GM21723 (cell line): ENCODE data around the gene JAZF1.

ENCODE experiments used
- ATAC-seq: cut with Tn5 transposase; IDR thresholded peaks from one replicate; pipeline ENCODE4 v1.9.1; 2021; ENCODE audit warnings: mild to moderate bottlenecking, moderate library complexity; ENCODE audit not compliant: unreplicated experiment

The JAZF1 gene

DNA sequence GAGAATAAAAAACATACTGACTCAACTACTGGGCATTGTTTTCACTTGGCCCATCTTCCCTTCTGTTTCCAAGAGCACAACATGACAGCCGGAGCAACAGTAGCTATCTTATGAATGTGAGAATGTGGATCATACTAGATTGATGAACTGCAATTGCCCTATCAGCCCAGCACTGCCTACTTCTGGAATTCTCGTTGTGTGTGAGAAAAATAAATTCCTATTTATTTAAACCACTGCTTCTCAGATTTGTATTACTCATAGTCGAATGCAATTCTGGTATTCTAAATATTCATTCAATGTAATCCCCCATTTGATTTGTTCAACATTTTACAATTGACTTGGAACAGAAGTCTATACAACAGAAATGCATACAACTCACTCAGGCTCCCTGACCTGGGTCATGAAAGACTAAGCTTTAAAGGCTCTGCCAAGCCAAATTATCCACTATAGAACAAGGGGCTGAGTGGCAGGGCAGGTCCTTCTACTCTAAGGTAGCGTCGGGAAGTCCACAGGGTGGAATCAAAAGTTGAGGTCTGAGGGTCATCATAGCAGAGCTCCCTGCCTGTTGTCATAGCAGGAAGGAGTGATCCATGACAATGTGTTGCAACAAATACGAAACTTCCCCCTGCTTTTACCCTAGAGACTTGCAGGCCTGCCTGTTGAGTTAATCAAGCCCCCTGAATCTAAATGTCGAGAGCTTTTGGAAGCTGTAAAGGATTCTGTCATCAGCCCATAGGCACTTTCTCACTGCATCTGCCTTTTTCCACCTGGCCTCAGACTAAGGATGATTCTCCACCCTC is 12.4 kb upstream of the JAZF1 start:
- no peak for ATAC-seq

DNA sequence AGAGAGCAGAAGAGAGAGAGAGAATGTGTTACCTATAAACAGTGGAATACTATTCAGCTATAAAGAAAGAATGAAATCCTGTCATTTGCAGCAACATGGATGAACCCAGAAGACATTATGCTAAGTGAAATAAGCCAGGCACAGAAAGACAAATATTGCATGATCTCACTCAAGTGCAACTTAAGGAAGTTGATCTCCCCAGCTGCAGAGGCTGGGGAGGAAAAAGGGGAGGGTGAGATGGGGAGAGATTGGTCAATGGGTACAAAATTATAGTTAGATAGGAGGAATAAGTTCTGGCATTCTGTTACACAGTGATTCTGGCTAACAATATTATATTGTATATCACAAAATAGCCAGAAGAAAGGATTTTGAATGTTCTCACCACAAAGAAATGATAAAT is 11.2 kb upstream of the JAZF1 start:
- ATAC-seq = no peak

DNA sequence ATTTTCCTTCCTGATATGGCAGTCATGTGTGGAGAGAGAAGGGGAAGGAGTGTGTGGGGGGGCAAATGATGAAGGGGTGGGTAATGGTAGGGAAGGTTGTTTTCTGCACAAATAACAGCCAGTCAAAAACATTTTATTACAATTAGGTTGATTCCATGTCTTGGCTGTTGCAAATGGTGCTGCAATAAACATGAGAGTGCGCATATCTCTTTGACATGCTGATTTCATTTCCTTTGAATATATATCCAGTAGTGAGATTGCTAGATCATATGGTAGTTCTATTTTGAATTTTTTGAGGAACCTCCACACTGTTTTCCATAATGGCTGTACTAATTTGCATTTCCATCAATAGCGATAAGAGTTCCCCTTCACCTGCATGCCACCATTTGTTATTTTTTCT is 10.6 kb upstream of the JAZF1 start:
- ATAC-seq = no peak

DNA sequence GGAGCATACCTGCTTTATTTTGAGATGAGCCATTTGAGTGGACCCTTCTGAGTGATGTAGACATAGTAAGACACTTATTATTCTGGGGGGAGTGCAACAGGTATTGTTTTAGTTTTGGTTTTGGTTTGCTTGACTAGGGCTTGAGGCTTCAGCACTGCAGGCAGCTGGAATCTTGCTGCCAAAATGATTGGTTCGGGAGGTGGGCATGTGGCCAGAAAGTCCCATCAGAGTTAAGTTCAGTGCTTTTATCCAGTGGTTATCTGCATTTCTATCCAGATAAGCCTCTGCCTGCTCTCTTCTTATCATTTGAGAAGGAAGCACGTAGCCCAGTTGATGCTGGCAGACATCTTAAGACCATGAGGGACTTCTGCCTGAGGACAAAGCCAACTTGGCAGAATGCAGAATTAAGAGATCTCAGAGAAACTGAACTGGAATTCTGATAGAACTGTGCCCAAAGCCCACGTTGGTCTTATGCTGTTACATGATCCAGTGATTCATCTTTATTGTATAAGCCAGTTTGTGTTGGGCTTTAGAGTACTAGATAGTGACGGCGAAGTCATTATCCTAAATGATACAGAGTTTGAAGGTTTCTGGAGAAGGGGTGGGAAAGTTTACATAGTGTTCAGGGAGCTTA is 9.6 kb upstream of the JAZF1 start:
- ATAC-seq = no peak

DNA sequence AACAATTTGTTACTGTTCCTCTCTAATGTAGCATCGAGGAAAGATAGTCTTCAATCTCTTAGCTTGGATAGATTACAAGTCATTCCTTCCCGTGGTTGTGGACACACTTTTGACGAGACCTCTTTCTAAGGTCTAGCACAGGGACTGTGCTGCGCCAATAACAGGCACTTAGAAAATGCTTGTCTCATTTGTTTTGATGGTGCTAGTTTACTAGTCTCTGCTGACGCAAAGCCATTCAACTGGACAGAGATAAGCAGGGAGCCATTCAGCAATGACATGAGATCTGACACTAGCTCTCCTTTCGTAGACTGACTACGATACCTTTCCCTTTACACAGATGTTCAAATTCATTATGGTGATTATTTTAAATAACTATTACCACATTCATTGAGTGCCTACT is 6.4 kb upstream of the JAZF1 start:
- no peak for ATAC-seq

DNA sequence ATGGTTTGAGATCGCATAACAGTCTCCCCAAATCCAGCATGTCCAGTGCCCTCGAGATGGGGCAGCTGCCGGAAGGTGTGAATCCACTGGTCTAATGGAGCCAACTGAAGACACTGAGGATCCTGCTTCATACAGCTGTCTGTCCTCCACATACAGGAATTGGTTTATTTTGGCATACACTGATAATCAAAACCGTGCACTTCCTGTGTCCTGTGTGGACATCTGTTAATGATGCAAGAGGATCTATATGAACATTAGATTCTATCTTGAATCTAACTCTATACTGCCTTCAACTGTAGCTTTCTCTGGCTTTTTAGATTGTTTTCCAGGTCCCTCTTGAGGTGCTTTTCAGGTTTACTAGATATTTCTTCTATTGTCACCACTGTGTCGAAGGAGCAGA is 3.0 kb upstream of the JAZF1 start:
- no peak for ATAC-seq

DNA sequence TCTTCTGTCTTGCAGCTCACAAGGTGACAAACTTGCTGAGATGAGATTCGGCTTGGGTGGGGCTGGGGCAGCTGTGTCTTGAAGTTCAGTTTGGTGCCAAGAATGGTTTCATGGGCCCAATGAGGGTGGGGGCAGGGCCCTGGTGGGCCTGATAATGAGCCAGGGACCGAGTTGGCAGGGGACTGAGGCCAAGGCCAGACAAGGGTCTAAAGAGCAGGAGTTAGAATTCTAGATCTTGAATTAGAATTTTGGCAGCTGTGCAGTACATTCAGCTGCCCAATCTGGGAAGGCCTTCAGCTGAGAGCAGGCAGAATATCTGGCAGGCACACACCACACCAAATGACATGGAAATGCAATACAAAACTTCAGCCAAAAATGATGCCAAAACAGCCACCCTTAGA is 1.5 kb upstream of the JAZF1 start:
- no peak for ATAC-seq

DNA sequence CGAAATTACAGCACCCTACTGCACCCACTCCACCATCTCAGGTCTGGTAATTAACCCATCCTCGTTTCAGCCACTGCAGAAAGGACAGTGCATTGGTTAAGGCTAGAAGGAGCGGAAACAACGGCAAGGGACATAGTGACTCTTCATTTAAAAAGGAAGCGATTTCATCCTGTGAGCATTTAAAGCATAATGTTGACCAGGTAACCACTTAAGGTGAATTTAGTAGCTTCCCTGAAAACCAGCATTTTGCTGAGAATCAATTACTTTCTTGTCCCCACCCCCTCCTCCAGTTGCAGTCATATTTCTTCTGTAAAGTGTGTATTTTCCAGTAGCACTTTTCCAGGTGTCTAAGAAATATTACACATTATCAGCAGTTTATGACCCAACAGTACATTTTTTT is 821 bp upstream of the JAZF1 start:
- ATAC-seq = no peak

DNA sequence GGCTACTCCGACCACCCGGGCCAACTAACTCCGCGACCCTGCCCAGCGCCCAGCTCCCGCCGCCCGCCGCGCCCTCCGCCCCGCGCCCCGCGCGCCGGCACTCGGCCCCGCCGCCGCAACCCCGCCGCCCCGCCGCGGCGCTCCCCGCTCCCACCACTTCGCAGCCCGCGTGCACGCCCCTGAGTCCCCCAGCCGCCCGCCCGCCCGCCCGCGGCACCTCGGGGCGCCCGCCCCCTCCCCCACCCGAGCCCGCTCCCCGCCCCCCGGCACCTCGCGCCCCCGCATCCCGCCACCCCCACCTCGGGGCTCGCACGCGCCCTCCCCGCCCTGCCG is 598 bp downstream of the JAZF1 start:
- ATAC-seq = no peak

DNA sequence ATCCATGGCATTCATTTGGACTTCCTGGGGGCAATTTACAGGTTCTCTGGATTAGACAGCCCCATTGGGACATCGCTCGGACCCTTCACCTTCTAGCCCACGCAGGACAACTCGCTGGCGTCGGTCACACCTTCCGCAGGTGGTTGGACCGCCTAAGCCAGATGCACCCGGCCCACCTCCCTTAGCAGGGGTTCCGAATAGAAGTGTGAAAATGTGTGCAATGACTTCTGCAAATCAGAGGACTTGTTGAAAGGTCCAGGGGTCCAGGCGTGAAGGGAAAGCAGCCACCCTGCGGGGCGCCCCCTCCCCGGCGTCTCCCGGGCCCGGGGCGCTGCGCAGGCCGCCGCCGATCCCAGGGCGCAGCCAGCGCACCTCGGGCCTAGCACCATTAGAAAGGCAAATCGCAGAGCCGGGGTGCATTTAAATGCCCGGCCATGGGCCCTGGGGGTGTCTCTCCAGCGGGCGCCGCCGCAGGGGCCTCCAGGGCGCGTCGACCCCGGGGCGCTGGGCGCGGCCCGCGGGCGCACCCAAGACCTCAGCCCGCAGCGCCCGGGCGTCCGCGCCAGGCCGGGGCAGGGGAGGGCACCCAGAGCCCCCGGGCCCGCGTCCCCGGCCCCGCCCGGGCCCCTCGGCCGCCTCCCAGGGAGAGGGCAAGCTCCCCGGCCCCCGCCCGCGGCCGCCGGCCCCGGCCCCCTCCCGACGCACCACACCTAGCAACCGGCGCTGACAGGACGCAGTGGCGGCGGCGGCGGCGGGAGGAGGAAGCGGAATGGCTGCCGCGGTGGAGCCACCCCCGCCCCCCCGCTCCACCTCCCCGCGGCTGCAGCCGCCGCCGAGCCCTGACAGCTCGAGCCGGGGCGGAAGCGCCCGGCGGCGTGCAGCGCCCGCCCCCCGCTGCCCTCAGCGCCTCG is 1.2 kb downstream of the JAZF1 start:
- peak; percentile 84 for ATAC-seq

DNA sequence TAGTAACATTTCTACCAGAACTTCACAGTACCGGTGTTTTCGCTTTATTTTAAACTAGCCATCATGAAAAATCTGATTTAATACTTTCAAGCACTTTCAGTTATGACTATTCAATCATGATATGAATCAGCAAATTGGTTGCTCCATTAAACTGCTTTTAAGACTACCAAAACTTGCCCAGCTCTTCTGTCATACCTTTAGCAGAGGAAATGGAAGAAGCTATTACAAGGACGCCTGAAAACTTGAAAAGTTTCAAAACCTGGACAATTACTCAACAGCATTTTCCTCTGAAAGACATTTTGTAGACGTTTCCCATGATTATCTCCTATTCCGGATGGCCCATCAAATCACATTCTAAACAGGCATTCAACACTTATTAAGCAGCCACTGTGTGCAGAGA is 2.0 kb downstream of the JAZF1 start:
- ATAC-seq = no peak

DNA sequence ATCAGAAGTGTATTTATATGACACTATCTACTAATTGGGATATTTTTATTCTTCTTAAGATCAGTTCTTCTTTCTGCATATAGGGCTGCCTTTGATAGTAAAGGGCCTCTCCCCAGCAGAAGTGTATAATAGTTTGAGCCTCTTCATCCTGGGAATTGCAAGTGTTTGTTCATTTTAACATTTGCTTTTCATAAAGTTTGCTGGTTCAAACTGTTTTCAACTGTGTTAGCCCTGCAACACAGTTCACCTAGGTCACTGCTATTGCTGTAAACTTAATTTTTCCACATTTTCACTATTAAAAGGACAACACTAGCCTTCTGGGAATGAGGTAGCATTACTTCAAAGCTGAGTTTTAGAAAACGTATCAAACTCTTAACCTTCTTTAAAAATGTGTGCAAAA is 2.8 kb downstream of the JAZF1 start:
- no peak for ATAC-seq

DNA sequence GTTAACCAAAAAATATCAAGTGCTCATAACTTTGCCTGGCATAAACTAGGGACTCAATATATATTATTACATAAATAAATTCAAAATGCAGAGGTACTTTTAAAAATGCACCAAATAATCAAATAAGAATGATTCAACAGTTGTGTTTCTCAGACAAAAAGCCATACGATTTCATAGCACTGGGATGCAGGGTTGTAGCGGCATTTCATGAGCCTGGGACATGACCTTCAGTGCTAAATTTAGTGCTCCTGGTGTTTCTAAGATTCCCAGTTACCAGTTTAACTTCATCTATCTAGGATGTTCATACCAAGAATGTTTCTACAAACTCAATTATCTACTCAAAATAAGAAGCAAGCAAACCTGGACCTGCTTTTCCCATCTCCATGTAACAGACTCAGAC is 4.0 kb downstream of the JAZF1 start:
- ATAC-seq = no peak

DNA sequence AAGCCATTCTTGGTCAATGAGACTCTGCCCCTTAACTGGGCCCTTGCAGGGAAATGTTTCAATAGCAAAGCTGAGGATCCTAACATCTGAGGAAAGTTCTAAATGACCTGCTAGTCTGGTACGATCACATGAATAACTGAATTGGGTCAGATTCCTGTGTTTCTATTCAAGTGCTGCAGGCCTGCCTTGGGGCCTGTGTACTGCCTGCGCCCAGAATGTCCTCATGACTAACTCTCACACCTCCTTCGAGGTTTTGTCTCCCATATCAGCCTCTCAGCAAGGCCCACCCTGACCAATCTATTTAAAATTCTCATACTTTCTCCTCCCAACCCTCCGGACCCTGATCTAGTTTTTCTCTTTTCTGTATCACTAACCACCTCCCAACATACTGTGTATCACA is 4.4 kb downstream of the JAZF1 start:
- ATAC-seq = no peak

DNA sequence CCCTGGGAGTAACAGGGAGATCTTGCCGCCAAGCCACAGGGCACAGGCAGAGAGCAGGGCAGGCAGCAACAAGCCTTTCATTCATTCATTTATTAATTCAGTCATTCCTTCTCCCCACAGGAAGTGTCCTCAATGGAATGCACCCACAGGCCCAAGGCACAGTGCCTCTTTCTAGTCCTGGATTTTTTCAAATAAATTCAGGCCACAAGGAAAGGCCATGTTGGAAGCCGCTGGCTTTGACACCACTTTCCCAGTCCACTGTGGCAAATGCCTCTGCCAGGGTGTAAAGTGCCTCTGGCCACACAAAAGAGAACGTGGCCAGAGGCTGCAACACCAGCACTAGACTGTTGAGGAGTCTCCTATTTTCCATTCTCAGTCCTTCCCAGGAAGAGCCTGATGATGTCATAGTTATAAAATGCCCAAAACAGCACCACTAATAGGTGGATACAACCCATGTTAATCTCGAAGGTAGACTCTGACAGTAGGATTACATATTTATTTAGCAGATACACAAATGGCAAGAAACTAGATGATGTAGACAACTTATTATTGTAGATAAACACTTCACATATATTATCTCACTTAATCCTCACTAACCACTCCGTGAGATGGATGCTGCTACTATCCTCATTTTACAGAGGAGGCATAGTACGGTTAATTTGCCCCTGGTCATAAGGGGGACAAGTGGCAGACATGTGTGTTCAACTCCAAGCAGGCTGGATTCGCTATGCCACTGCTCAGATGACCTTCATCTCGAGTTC is 5.5 kb downstream of the JAZF1 start:
- no peak for ATAC-seq

DNA sequence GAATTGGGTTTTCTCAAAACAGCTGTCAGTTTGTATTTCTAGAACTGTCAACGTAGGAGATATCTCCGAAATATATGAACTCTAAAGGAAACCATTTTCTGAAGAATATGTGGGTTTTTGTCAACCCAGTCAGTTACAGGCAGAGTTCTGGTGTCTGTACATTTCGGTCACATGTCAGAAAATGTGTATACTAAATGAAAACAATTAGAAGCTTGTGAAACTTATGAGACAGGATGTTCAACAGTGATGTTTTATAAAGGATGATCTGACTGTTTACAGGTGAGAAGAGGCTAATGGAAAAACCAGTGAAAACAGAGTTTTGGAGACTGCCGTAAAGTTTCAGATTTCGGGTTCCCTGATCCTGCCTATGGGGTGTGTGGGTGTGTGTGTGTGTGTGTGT is 6.2 kb downstream of the JAZF1 start:
- ATAC-seq = no peak

DNA sequence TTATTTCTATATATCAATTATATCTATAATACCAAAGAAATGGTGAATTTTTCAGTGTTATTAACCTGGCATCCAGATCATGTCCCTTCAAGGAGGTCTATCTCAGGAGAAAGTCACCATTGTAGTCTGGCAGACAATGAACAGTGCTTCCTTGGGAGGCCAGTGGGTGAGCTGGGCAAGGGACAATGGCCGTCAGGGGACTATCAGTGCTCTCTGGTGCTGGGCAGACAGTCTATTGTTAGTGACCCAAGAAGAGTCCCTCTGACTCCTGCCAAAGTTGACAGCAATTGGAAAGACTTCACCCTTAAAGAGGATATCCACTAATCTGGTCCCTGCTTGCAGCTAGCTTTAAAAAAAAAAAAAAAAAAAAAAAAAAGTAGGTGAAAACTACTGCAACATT is 7.1 kb downstream of the JAZF1 start:
- ATAC-seq = no peak

DNA sequence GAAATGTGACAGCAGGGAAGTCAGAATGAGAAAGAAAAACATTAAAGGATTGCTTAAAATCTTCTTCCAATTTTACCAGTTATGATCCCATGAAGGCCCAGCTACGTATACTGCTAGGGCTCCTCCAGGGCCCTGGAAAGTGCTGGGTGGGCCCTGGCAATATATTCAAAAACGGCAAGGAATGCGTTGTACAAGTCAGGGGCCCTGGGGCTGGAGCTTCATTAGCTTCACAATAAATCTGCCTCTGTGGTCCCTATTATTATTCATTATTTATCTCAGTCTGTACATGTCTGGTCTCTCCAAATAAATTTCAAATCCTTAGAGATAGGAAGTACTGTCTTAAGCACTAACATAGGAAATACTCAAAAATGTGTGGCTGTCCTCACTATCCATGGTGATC is 7.6 kb downstream of the JAZF1 start:
- ATAC-seq = no peak

DNA sequence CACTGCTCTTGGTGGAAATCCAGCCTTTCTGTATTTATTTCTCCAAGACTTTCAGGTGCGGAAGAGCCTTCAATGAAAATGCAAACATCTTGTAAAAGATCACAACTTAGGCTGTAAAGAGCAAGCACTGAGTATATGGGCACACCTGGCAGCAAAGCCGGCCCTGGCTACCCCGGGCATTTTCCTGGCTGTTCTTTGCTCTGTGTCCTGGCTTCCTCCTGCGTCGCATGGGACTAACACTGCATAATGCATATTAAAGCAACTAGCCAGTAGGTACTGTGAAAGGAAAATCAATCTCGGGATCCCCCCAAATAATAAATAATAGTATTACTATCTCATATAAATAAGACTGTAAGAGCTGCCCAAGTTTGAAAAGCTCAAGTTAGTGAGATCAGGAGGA is 9.9 kb downstream of the JAZF1 start:
- no peak for ATAC-seq

DNA sequence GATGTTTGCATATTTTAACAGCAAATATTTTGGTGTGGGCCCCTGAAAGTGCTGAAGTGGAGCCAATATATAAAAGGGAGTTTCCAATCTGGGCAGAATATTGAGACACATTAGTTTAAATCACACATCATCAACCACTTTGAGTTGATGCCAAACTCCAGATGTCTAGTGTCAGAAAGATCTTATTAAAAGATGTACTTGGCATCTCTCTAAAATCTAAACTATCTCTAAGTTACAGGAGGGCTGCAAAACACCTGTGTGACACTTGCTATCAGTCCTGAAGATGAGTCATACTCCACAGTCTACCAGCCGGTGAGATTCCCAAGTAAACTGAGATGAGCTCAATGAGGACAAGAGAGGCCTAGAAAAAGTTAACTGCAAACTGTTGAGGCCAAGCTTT is 11.4 kb downstream of the JAZF1 start:
- ATAC-seq = no peak
